ENCODE measurements around the gene RP2. TPM values are rescaled to one million over a fixed set of nuclear protein-coding genes. Genes with fewer than 3 reads are reported as not detected.

Gene RP2
- total RNA-seq, 1 donor from 2014 or later: 25.0 TPM

GRCh38 chrX:46820391-46821100 lies 16.3 kb upstream of the RP2 start:
- H3K9me3 ChIP-seq (ENCODE audit: low read depth): no peaks in the 10 kb centered on the region
- H3F3A ChIP-seq (ENCODE audit: low read depth): no peaks in the 10 kb centered on the region
- H3K4me1 ChIP-seq: no peaks in the 10 kb centered on the region
- no peak overlapping the region for H3K9ac ChIP-seq
- Mint-ChIP-seq H3K4me3 (no peak overlapping the region), H3K4me1 (no peaks in the 10 kb centered on the region), H3K36me3 (no peaks in the 10 kb centered on the region), H3K27ac (no peak overlapping the region), H3K27me3 (ENCODE audit: insufficient read depth, low read depth) (peaks cover 6% of the 10 kb centered on the region), H3K9me3 (peaks cover 5% of the 10 kb centered on the region)
- DNase-seq (ENCODE audit: low spot score): no peak
- no peaks in the 10 kb centered on the region for H3K36me3 ChIP-seq
- no peak overlapping the region for H2AFZ ChIP-seq (replicated peaks)
- no peaks in the 10 kb centered on the region for H4K20me1 ChIP-seq (ENCODE audit: low read depth)
- H3K4me2 ChIP-seq: no peak overlapping the region
- no peaks in the 10 kb centered on the region for H3K27me3 ChIP-seq
- no peak overlapping the region for H3K4me3 ChIP-seq
- no peak overlapping the region for H3K27ac ChIP-seq
- no peak for TF ChIP-seq EZH2 (IDR thresholded peaks at IDR 0.05)
- no peak for TF ChIP-seq CTCF (IDR thresholded peaks at IDR 0.05)
- no peak for TF ChIP-seq EZH2phosphoT487 (IDR thresholded peaks at IDR 0.05)
- no peaks in the 10 kb centered on the region for H3K79me2 ChIP-seq (ENCODE audit: low read depth)

GRCh38 chrX:46823481-46823880 lies 13.4 kb upstream of the RP2 start:
- H3K79me2 ChIP-seq (ENCODE audit: low read depth): no peaks in the 10 kb centered on the region
- no peaks in the 10 kb centered on the region for H3K36me3 ChIP-seq
- no peaks in the 10 kb centered on the region for H3K27me3 ChIP-seq
- peaks cover 8% of the 10 kb centered on the region for H3K27me3 Mint-ChIP-seq (ENCODE audit: insufficient read depth, low read depth)
- DNase-seq (ENCODE audit: low spot score): no peak
- H3K4me2 ChIP-seq: no peak overlapping the region
- H3K4me3 ChIP-seq: no peak overlapping the region
- no peak overlapping the region for H3K27ac Mint-ChIP-seq
- H3K27ac ChIP-seq: no peak overlapping the region
- TF ChIP-seq EZH2 (IDR thresholded peaks at IDR 0.05) (no peak), EZH2phosphoT487 (IDR thresholded peaks at IDR 0.05) (no peak), CTCF (IDR thresholded peaks at IDR 0.05) (no peak)
- H3K4me1 ChIP-seq: no peaks in the 10 kb centered on the region
- no peaks in the 10 kb centered on the region for H3K36me3 Mint-ChIP-seq
- no peaks in the 10 kb centered on the region for H3K9me3 ChIP-seq (ENCODE audit: low read depth)
- H3F3A ChIP-seq (ENCODE audit: low read depth): no peaks in the 10 kb centered on the region
- no peaks in the 10 kb centered on the region for H4K20me1 ChIP-seq (ENCODE audit: low read depth)
- H3K4me3 Mint-ChIP-seq: no peak overlapping the region
- H2AFZ ChIP-seq (replicated peaks): no peak overlapping the region
- no peak overlapping the region for H3K9ac ChIP-seq
- H3K4me1 Mint-ChIP-seq: no peaks in the 10 kb centered on the region
- peaks cover 7% of the 10 kb centered on the region for H3K9me3 Mint-ChIP-seq

- no peak for DNase-seq (ENCODE audit: low spot score)
- TF ChIP-seq EZH2phosphoT487 (IDR thresholded peaks at IDR 0.05): no peak
- no peak for TF ChIP-seq EZH2 (IDR thresholded peaks at IDR 0.05)
- no peak for TF ChIP-seq CTCF (IDR thresholded peaks at IDR 0.05)
- peaks cover 4% of the 10 kb centered on the region for H3K9me3 Mint-ChIP-seq
- H2AFZ ChIP-seq (replicated peaks): no peak overlapping the region
- no peaks in the 10 kb centered on the region for H4K20me1 ChIP-seq (ENCODE audit: low read depth)
- no peak overlapping the region for H3K9ac ChIP-seq
- H3K9me3 ChIP-seq (ENCODE audit: low read depth): no peaks in the 10 kb centered on the region
- H3K4me1 Mint-ChIP-seq: no peaks in the 10 kb centered on the region
- H3K79me2 ChIP-seq (ENCODE audit: low read depth): no peaks in the 10 kb centered on the region
- no peaks in the 10 kb centered on the region for H3K36me3 ChIP-seq
- H3F3A ChIP-seq (ENCODE audit: low read depth): peaks cover under 1% of the 10 kb centered on the region
- H3K27ac ChIP-seq: no peak overlapping the region
- H3K4me3 Mint-ChIP-seq: no peak overlapping the region
- H3K27ac Mint-ChIP-seq: no peak overlapping the region
- H3K4me3 ChIP-seq: no peak overlapping the region
- H3K4me1 ChIP-seq: no peaks in the 10 kb centered on the region
- peaks cover 4% of the 10 kb centered on the region for H3K27me3 Mint-ChIP-seq (ENCODE audit: insufficient read depth, low read depth)
- no peak overlapping the region for H3K4me2 ChIP-seq
- H3K36me3 Mint-ChIP-seq: no peaks in the 10 kb centered on the region
- no peaks in the 10 kb centered on the region for H3K27me3 ChIP-seq
Measured at GRCh38 chrX:46831765-46832327, 5.0 kb upstream of the RP2 start.
